Measurements from ENCODE around the gene TUBAL3. TPM values are rescaled to one million over a fixed set of nuclear protein-coding genes. Genes with fewer than 3 reads are reported as not detected.
A peak's percentile ranks its signal among the peaks of the same experiment; 100 is the strongest.

TUBAL3 gene
- total and polyA plus RNA-seq, 9 of the 15 experiments (the other 6 are each of a cell fraction or from before 2014, with no cell fraction given) = 5.5 to 10.1 (median 6.9) TPM

- peak; percentile 19 to 34; a peak in 1 of 4 replicates for TF ChIP-seq MNT (conservative IDR thresholded peaks at IDR 0.05)
- TF ChIP-seq NFRKB (IDR thresholded peaks at IDR 0.05; ENCODE audit: low read depth) = no peak
- no peak for TF ChIP-seq ARID2 (IDR thresholded peaks at IDR 0.05)
- no peak for TF ChIP-seq CEBPG (CRISPR knock-in tag; IDR thresholded peaks at IDR 0.05)
- TF ChIP-seq CEBPG (tag; conservative IDR thresholded peaks at IDR 0.05 in 1 of 2, IDR thresholded peaks at IDR 0.05 in 1 of 2) = peak; percentile 78 to 84
- 0 out of 2 replicates have a peak, but pooled peaks have one; percentile 8 for TF ChIP-seq KLF16 (IDR thresholded peaks at IDR 0.05)
- TF ChIP-seq CC2D1A (IDR thresholded peaks at IDR 0.05) = 0 out of 2 replicates have a peak, but pooled peaks have one; percentile 21
- TF ChIP-seq ASH1L (IDR thresholded peaks at IDR 0.05; ENCODE audit: borderline replicate concordance, low read depth, partially characterized antibody) = no peak
- TF ChIP-seq, protein P1, sequence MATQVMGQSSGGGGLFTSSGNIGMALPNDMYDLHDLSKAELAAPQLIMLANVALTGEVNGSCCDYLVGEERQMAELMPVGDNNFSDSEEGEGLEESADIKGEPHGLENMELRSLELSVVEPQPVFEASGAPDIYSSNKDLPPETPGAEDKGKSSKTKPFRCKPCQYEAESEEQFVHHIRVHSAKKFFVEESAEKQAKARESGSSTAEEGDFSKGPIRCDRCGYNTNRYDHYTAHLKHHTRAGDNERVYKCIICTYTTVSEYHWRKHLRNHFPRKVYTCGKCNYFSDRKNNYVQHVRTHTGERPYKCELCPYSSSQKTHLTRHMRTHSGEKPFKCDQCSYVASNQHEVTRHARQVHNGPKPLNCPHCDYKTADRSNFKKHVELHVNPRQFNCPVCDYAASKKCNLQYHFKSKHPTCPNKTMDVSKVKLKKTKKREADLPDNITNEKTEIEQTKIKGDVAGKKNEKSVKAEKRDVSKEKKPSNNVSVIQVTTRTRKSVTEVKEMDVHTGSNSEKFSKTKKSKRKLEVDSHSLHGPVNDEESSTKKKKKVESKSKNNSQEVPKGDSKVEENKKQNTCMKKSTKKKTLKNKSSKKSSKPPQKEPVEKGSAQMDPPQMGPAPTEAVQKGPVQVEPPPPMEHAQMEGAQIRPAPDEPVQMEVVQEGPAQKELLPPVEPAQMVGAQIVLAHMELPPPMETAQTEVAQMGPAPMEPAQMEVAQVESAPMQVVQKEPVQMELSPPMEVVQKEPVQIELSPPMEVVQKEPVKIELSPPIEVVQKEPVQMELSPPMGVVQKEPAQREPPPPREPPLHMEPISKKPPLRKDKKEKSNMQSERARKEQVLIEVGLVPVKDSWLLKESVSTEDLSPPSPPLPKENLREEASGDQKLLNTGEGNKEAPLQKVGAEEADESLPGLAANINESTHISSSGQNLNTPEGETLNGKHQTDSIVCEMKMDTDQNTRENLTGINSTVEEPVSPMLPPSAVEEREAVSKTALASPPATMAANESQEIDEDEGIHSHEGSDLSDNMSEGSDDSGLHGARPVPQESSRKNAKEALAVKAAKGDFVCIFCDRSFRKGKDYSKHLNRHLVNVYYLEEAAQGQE (IDR thresholded peaks at IDR 0.05; ENCODE audit: borderline replicate concordance) = peak; percentile 78; the same call in 1 of the 2 replicates
- TF ChIP-seq, protein P1 (CRISPR knock-in tag; IDR thresholded peaks at IDR 0.05; ENCODE audit: low read depth) = no peak
- no peak for TF ChIP-seq NCOA2 (IDR thresholded peaks at IDR 0.05; ENCODE audit: partially characterized antibody in 2 of 2)
- 0 out of 2 replicates have a peak, but pooled peaks have one; percentile 27 for TF ChIP-seq POLR2H (tag; IDR thresholded peaks at IDR 0.05; ENCODE audit: low read depth)
- 0 out of 4 replicates have a peak, but pooled peaks of 1 of the 2 experiments have one; percentile 24 for TF ChIP-seq SRF (CRISPR knock-in tag; IDR thresholded peaks at IDR 0.05)
- no peak for TF ChIP-seq IRF9 (tag; IDR thresholded peaks at IDR 0.05)
- no peak for TF ChIP-seq SIN3B (IDR thresholded peaks at IDR 0.05; ENCODE audit: low read depth)
Measured at GRCh38 chr10:5442065-5442989, 37.7 kb upstream of the TUBAL3 start (continued).

Measured in K562 (cell line).